ENCODE measurements around the gene EEF1AKMT2.

DNA sequence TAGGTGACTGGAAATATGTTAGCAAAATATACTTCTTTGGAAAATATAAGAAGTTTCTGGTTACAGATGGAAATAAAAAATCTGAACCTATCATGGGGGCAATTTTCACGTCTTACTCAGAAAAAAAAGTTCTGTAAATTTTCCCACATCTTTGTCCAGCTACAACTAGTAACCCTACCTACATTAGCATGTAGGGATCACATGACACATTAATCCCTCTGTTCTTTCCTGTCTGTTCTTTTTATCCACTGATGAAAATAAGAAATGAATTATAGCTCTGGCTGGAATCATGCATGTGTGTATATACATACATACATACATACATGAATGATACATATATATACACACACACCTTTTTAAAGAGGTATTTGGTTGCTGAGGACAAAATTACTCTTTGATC lies 43.9 kb downstream of the EEF1AKMT2 start:
- no peak for TF ChIP-seq ELF4 (CRISPR knock-in tag; IDR thresholded peaks at IDR 0.05)
- TF ChIP-seq ZNF274 (IDR thresholded peaks at IDR 0.05; ENCODE audit: borderline replicate concordance, low read depth, low read length), result no peak
- TF ChIP-seq ZNF507 (tag; conservative IDR thresholded peaks at IDR 0.05), result no peak
- no peak for TF ChIP-seq SMARCC2 (IDR thresholded peaks at IDR 0.05; ENCODE audit: low read depth)
- no peak for TF ChIP-seq SETDB1 (IDR thresholded peaks at IDR 0.05; ENCODE audit: low read length)
- no peak for TF ChIP-seq SMAD4 (CRISPR knock-in tag; conservative IDR thresholded peaks at IDR 0.05)
- no peak for TF ChIP-seq MYC (IDR thresholded peaks at IDR 0.05; ENCODE audit: low read depth, low read length)
- TF ChIP-seq MYC (CRISPR knock-in tag; IDR thresholded peaks at IDR 0.05; ENCODE audit: borderline replicate concordance, low read depth), result no peak
- no peak for TF ChIP-seq SAFB2 (IDR thresholded peaks at IDR 0.05; ENCODE audit: borderline replicate concordance, low read depth, low read length, severe bottlenecking)
- no peak for TF ChIP-seq ZNF140 (CRISPR knock-in tag; IDR thresholded peaks at IDR 0.05)
- no peak for TF ChIP-seq ZSCAN29 (IDR thresholded peaks at IDR 0.05)
- no peak for TF ChIP-seq BRD4 (IDR thresholded peaks at IDR 0.05)
- TF ChIP-seq NFRKB (IDR thresholded peaks at IDR 0.05; ENCODE audit: low read depth), result no peak
- no peak for TF ChIP-seq BMI1 (IDR thresholded peaks at IDR 0.05; ENCODE audit: low read length)
- TF ChIP-seq MAFK (IDR thresholded peaks at IDR 0.05; ENCODE audit: low read length), result no peak
